WTC11 (cell line): ENCODE results near the gene COLQ. TPM values are rescaled to one million over a fixed set of nuclear protein-coding genes. Genes with fewer than 3 reads are reported as not detected.

Experiments
- ATAC-seq: fragments of 200-7000 bp; cut with Tn5 transposase; 2 replicates; pipeline ENCODE4 v1.10.0; 2021; ENCODE audit warnings: mild to moderate bottlenecking, moderate library complexity
- CTCF ChIA-PET: fragments of 300-600 bp; sonication (Branson Sonifier 250); formaldehyde crosslinking; loops from one replicate; lab custom pipeline; 2021; ENCODE audit warnings: antibody characterized with exemption; lab: Charles Lee
- POLR2A ChIA-PET: fragments of 350-600 bp; sonication (Branson Sonifier 250); formaldehyde crosslinking; loops from one replicate; lab custom pipeline; 2021; ENCODE audit warnings: antibody characterized with exemption; lab: Charles Lee
- DNase-seq: peaks from one replicate; pipeline ENCODE4 v3.0.0; 2021; ENCODE audit warnings: low spot score
- H3K27ac Mint-ChIP-seq: 2 replicates; pipeline ENCODE4 v1.8.0; 2021; ENCODE audit warnings: mixed read lengths
- H3K27me3 Mint-ChIP-seq: 2 replicates; pipeline ENCODE4 v1.8.0; 2021; ENCODE audit warnings: low read depth, mild to moderate bottlenecking, moderate library complexity, mixed read lengths
- H3K36me3 Mint-ChIP-seq: 2 replicates; pipeline ENCODE4 v1.8.0; 2021; ENCODE audit warnings: mixed read lengths
- H3K4me1 Mint-ChIP-seq: 2 replicates; pipeline ENCODE4 v1.8.0; 2022; ENCODE audit warnings: mixed read lengths
- H3K4me3 Mint-ChIP-seq: 2 replicates; pipeline ENCODE4 v1.8.0; 2021; ENCODE audit warnings: mild to moderate bottlenecking, moderate library complexity, mixed read lengths
- H3K9me3 Mint-ChIP-seq: 2 replicates; pipeline ENCODE4 v1.8.0; 2021; ENCODE audit warnings: mixed read lengths
- FOXK1 ChIP-seq: sonication (generic); formaldehyde crosslinking; IDR thresholded peaks from 2 replicates; pipeline ENCODE4 v1.8.0; 2022; ENCODE audit warnings: mild to moderate bottlenecking, moderate library complexity, missing genetic modification reagents
- FOXP1 ChIP-seq: sonication (generic); formaldehyde crosslinking; IDR thresholded peaks from 2 replicates; pipeline ENCODE4 v1.8.0; 2022; ENCODE audit warnings: missing genetic modification reagents, mild to moderate bottlenecking, moderate library complexity, borderline replicate concordance
- GABPB1 ChIP-seq: sonication (generic); formaldehyde crosslinking; IDR thresholded peaks from 2 replicates; pipeline ENCODE4 v1.8.1; 2023; ENCODE audit warnings: mild to moderate bottlenecking, missing genetic modification reagents
- JAZF1 ChIP-seq: fragments of 250-450 bp; sonication (Bioruptor Pico); IDR thresholded peaks from 2 replicates; pipeline ENCODE4 v1.9.0; 2021; ENCODE audit warnings: moderate library complexity, mild to moderate bottlenecking, inconsistent platforms
- KAT7 ChIP-seq: sonication (generic); formaldehyde crosslinking; IDR thresholded peaks from 2 replicates; pipeline ENCODE4 v1.8.1; 2023; ENCODE audit warnings: missing genetic modification reagents, mild to moderate bottlenecking, borderline replicate concordance
- NR1H2 ChIP-seq: sonication (generic); formaldehyde crosslinking; IDR thresholded peaks from 2 replicates; pipeline ENCODE4 v1.9.0; 2021; ENCODE audit warnings: mild to moderate bottlenecking, moderate library complexity, missing genetic modification reagents
- PRRX2 ChIP-seq: fragments of 250-450 bp; sonication (Bioruptor Pico); IDR thresholded peaks from 2 replicates; pipeline ENCODE4 v1.8.0; 2021; ENCODE audit warnings: mild to moderate bottlenecking
- RORB ChIP-seq: fragments of 250-450 bp; sonication (Bioruptor Pico); IDR thresholded peaks from 2 replicates; pipeline ENCODE4 v1.9.0; 2021; ENCODE audit warnings: mild to moderate bottlenecking
- SMAD3 ChIP-seq: sonication (generic); formaldehyde crosslinking; IDR thresholded peaks from 2 replicates; pipeline ENCODE4 v1.8.0; 2022; ENCODE audit warnings: missing genetic modification reagents, mild to moderate bottlenecking, borderline replicate concordance
- SP1 ChIP-seq: sonication (generic); formaldehyde crosslinking; conservative IDR thresholded peaks from 2 replicates; pipeline ENCODE4 v1.8.1; 2022; ENCODE audit warnings: missing genetic modification reagents
- ZNF138 ChIP-seq: sonication (generic); formaldehyde crosslinking; conservative IDR thresholded peaks from 2 replicates; pipeline ENCODE4 v1.8.1; 2022; ENCODE audit warnings: mild to moderate bottlenecking, moderate library complexity, missing genetic modification reagents
- ZNF416 ChIP-seq: fragments of 250-450 bp; sonication (Bioruptor Pico); IDR thresholded peaks from 2 replicates; pipeline ENCODE4 v1.9.0; 2021; ENCODE audit warnings: mild to moderate bottlenecking, inconsistent platforms
- total RNA-seq: library from RNA; stranded (reverse); gene quantifications from 3 replicates; pipeline ENCODE4 v1.2.3, GENCODE V29; 2021
- TF ChIP-seq, protein P1 (sequence below): sonication (generic); formaldehyde crosslinking; conservative IDR thresholded peaks from 2 replicates; pipeline ENCODE4 v1.8.1; 2023; ENCODE audit warnings: mild to moderate bottlenecking, low read depth, missing genetic modification reagents, moderate library complexity
- TF ChIP-seq, protein P2 (sequence below): sonication (generic); formaldehyde crosslinking; IDR thresholded peaks from 2 replicates; pipeline ENCODE4 v1.8.1; 2022; ENCODE audit warnings: low read depth, mild to moderate bottlenecking, moderate library complexity, missing genetic modification reagents, borderline replicate concordance
- TF ChIP-seq, protein P3 (sequence below): sonication (generic); formaldehyde crosslinking; IDR thresholded peaks from 2 replicates; pipeline ENCODE4 v1.8.1; 2023; ENCODE audit warnings: mild to moderate bottlenecking, moderate library complexity, missing genetic modification reagents
- TF ChIP-seq, protein P4 (sequence below): fragments of 250-450 bp; sonication (Bioruptor Pico); IDR thresholded peaks from 2 replicates; pipeline ENCODE4 v1.9.0; 2021; ENCODE audit warnings: mild to moderate bottlenecking, borderline replicate concordance
- TF ChIP-seq, protein P5 (sequence below): fragments of 250-450 bp; sonication (Bioruptor Pico); IDR thresholded peaks from 2 replicates; pipeline ENCODE4 v1.8.0; 2021; ENCODE audit warnings: mild to moderate bottlenecking
- TF ChIP-seq, protein P6 (sequence below): sonication (generic); formaldehyde crosslinking; IDR thresholded peaks from 2 replicates; pipeline ENCODE4 v1.8.1; 2023; ENCODE audit warnings: mild to moderate bottlenecking, missing genetic modification reagents
- TF ChIP-seq, protein P7 (sequence below): sonication (generic); formaldehyde crosslinking; IDR thresholded peaks from 2 replicates; pipeline ENCODE4 v1.8.1; 2023; ENCODE audit warnings: mild to moderate bottlenecking, missing genetic modification reagents, moderate library complexity

The COLQ gene
- total RNA-seq, 1 experiment from 2014 or later, result 2.2 TPM

DNA sequence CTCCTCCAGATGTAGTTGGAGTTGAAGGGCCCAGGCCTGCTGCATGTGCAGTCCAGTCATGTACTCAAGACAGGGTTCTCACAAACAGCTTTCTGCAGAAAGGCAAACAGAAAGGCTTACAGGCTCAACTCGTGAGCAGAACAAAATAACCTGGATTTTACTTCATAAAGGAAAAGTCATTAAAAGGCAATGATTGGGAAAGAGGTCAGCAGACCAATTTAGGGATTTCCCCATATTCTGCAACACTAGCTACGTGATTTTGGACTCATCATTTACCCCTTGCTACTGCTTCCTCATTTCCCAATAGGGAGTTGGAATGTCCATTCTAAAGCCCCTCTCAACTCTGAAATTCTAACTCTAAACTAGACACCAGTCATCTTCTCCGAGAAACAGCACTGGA is 112.3 kb downstream of the COLQ start (continued):
- TF ChIP-seq, protein P1, sequence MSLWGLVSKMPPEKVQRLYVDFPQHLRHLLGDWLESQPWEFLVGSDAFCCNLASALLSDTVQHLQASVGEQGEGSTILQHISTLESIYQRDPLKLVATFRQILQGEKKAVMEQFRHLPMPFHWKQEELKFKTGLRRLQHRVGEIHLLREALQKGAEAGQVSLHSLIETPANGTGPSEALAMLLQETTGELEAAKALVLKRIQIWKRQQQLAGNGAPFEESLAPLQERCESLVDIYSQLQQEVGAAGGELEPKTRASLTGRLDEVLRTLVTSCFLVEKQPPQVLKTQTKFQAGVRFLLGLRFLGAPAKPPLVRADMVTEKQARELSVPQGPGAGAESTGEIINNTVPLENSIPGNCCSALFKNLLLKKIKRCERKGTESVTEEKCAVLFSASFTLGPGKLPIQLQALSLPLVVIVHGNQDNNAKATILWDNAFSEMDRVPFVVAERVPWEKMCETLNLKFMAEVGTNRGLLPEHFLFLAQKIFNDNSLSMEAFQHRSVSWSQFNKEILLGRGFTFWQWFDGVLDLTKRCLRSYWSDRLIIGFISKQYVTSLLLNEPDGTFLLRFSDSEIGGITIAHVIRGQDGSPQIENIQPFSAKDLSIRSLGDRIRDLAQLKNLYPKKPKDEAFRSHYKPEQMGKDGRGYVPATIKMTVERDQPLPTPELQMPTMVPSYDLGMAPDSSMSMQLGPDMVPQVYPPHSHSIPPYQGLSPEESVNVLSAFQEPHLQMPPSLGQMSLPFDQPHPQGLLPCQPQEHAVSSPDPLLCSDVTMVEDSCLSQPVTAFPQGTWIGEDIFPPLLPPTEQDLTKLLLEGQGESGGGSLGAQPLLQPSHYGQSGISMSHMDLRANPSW (CRISPR knock-in tag), result no peak
- TF ChIP-seq FOXP1 (no peak), RORB (CRISPR knock-in tag) (no peak), GABPB1 (CRISPR knock-in tag) (no peak), FOXK1 (CRISPR knock-in tag) (no peak)
- TF ChIP-seq, protein P2, sequence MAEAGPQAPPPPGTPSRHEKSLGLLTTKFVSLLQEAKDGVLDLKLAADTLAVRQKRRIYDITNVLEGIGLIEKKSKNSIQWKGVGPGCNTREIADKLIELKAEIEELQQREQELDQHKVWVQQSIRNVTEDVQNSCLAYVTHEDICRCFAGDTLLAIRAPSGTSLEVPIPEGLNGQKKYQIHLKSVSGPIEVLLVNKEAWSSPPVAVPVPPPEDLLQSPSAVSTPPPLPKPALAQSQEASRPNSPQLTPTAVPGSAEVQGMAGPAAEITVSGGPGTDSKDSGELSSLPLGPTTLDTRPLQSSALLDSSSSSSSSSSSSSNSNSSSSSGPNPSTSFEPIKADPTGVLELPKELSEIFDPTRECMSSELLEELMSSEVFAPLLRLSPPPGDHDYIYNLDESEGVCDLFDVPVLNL, result no peak

DNA sequence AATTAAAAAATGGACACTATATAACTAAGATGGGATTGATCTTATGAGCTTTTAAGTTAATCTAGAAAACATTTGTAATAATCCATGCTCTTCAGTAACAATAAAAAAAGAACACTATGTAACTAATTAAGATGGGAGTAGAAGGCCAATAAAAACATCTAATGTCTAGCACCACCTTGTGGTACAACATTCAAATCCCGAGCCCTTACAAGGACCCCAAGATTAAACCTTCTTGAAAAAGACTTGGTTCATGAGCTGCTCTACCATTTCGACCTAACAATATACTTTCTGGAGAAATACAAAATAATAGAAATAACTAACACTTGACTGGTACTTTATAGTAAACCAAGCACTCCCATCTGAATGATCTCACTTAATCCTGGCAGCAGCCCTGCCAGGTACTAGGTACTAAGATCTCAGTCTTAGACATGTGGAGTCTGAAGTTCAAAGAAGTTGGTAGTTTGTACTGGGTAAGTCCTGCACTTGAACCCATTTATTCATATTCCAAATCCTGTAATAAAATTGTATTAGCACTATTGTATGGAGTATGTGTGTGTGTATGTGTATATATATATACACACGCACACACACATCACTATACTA is 116.0 kb downstream of the COLQ start:
- ATAC-seq, result peak; percentile 69
- Mint-ChIP-seq H3K27ac (no peak overlapping the region), H3K4me3 (no peak overlapping the region)

DNA sequence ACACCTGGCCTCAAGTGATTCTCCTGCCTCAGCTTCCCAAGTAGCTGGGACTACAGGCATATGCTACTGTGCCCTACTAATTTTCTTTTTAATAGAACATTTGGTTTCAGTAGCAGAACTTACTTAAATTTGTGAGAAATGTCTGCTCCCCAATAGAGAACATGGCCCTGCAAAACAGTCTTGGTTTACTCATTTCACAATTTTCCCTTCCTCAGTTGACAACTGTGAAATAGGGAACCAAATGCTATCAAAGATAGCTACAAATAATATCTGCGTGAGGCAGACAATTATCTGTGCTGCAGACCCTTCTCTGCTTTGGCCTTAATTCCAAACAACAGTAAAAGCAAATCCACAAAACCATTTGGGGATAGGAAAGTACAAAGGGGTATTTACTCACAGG is 116.7 kb downstream of the COLQ start:
- no peaks in the 10 kb centered on the region for H3K9me3 Mint-ChIP-seq
- H3K27me3 Mint-ChIP-seq, result no peaks in the 10 kb centered on the region
- ATAC-seq (no peak), DNase-seq (no peak)
- H3K4me1 Mint-ChIP-seq, result no peaks in the 10 kb centered on the region
- CTCF ChIA-PET, result interaction anchor here (0.6 to 2.2 kb wide), 34 partner anchors 14 to 353 kb away, joined by 3 to 76 read pairs (median 4); partner anchors contain the start of genes CAPN7, RBSN and SH3BP5
- H3K4me3 Mint-ChIP-seq, result no peak overlapping the region
- POLR2A ChIA-PET, result no interaction called here
- H3K36me3 Mint-ChIP-seq, result no peaks in the 10 kb centered on the region
- no peak overlapping the region for H3K27ac Mint-ChIP-seq
- TF ChIP-seq, protein P3, sequence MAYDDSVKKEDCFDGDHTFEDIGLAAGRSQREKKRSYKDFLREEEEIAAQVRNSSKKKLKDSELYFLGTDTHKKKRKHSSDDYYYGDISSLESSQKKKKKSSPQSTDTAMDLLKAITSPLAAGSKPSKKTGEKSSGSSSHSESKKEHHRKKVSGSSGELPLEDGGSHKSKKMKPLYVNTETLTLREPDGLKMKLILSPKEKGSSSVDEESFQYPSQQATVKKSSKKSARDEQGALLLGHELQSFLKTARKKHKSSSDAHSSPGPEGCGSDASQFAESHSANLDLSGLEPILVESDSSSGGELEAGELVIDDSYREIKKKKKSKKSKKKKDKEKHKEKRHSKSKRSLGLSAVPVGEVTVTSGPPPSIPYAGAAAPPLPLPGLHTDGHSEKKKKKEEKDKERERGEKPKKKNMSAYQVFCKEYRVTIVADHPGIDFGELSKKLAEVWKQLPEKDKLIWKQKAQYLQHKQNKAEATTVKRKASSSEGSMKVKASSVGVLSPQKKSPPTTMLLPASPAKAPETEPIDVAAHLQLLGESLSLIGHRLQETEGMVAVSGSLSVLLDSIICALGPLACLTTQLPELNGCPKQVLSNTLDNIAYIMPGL (CRISPR knock-in tag), result no peak
- TF ChIP-seq ZNF138 (CRISPR knock-in tag) (no peak), ZNF416 (no peak), KAT7 (CRISPR knock-in tag) (no peak), PRRX2 (no peak), NR1H2 (CRISPR knock-in tag) (no peak)
- TF ChIP-seq, protein P4, sequence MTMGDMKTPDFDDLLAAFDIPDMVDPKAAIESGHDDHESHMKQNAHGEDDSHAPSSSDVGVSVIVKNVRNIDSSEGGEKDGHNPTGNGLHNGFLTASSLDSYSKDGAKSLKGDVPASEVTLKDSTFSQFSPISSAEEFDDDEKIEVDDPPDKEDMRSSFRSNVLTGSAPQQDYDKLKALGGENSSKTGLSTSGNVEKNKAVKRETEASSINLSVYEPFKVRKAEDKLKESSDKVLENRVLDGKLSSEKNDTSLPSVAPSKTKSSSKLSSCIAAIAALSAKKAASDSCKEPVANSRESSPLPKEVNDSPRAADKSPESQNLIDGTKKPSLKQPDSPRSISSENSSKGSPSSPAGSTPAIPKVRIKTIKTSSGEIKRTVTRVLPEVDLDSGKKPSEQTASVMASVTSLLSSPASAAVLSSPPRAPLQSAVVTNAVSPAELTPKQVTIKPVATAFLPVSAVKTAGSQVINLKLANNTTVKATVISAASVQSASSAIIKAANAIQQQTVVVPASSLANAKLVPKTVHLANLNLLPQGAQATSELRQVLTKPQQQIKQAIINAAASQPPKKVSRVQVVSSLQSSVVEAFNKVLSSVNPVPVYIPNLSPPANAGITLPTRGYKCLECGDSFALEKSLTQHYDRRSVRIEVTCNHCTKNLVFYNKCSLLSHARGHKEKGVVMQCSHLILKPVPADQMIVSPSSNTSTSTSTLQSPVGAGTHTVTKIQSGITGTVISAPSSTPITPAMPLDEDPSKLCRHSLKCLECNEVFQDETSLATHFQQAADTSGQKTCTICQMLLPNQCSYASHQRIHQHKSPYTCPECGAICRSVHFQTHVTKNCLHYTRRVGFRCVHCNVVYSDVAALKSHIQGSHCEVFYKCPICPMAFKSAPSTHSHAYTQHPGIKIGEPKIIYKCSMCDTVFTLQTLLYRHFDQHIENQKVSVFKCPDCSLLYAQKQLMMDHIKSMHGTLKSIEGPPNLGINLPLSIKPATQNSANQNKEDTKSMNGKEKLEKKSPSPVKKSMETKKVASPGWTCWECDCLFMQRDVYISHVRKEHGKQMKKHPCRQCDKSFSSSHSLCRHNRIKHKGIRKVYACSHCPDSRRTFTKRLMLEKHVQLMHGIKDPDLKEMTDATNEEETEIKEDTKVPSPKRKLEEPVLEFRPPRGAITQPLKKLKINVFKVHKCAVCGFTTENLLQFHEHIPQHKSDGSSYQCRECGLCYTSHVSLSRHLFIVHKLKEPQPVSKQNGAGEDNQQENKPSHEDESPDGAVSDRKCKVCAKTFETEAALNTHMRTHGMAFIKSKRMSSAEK, result no peak
- TF ChIP-seq, protein P5, sequence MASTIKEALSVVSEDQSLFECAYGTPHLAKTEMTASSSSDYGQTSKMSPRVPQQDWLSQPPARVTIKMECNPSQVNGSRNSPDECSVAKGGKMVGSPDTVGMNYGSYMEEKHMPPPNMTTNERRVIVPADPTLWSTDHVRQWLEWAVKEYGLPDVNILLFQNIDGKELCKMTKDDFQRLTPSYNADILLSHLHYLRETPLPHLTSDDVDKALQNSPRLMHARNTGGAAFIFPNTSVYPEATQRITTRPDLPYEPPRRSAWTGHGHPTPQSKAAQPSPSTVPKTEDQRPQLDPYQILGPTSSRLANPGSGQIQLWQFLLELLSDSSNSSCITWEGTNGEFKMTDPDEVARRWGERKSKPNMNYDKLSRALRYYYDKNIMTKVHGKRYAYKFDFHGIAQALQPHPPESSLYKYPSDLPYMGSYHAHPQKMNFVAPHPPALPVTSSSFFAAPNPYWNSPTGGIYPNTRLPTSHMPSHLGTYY (CRISPR knock-in tag), result no peak

More for the DNA sequence above, 116.0 kb downstream of the COLQ start:
- ChIA-PET CTCF (interaction anchor here (0.5 to 2.2 kb wide), 45 partner anchors 14 to 354 kb away, joined by 3 to 76 read pairs (median 4); partner anchors contain the start of genes CAPN7, HACL1, RBSN and SH3BP5), POLR2A (interaction anchor here (0.6 kb wide), 1 partner anchor 146 kb away, joined by 3 read pairs; no protein-coding TSS in a partner anchor)
- H3K9me3 Mint-ChIP-seq, result no peaks in the 10 kb centered on the region
- no peak for DNase-seq
- H3K4me1 Mint-ChIP-seq, result no peaks in the 10 kb centered on the region
- H3K27me3 Mint-ChIP-seq, result no peaks in the 10 kb centered on the region
- peaks cover 3% of the 10 kb centered on the region for H3K36me3 Mint-ChIP-seq
- TF ChIP-seq, protein P6, sequence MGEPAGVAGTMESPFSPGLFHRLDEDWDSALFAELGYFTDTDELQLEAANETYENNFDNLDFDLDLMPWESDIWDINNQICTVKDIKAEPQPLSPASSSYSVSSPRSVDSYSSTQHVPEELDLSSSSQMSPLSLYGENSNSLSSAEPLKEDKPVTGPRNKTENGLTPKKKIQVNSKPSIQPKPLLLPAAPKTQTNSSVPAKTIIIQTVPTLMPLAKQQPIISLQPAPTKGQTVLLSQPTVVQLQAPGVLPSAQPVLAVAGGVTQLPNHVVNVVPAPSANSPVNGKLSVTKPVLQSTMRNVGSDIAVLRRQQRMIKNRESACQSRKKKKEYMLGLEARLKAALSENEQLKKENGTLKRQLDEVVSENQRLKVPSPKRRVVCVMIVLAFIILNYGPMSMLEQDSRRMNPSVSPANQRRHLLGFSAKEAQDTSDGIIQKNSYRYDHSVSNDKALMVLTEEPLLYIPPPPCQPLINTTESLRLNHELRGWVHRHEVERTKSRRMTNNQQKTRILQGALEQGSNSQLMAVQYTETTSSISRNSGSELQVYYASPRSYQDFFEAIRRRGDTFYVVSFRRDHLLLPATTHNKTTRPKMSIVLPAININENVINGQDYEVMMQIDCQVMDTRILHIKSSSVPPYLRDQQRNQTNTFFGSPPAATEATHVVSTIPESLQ (CRISPR knock-in tag), result no peak
- no peak for TF ChIP-seq JAZF1
- no peak for TF ChIP-seq SMAD3
- no peak for TF ChIP-seq SP1
- TF ChIP-seq, protein P7, sequence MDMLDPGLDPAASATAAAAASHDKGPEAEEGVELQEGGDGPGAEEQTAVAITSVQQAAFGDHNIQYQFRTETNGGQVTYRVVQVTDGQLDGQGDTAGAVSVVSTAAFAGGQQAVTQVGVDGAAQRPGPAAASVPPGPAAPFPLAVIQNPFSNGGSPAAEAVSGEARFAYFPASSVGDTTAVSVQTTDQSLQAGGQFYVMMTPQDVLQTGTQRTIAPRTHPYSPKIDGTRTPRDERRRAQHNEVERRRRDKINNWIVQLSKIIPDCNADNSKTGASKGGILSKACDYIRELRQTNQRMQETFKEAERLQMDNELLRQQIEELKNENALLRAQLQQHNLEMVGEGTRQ (CRISPR knock-in tag), result no peak
- TF ChIP-seq KAT7 (CRISPR knock-in tag), result no peak
